GM21447 (cell line): Measurements from ENCODE around the gene ULK4.
"Not testable (repeated sequence)": the region's sequence is repeated elsewhere in the genome, so short reads cannot be mapped to it uniquely, and the experiment has no call there.

Source experiments
- ATAC-seq: cut with Tn5 transposase; IDR thresholded peaks from one replicate; pipeline ENCODE4 v1.9.1; 2021; ENCODE audit not compliant: unreplicated experiment

The ULK4 gene

GRCh38 chr3:41394896-41395295 is 567.0 kb downstream of the ULK4 start:
- no peak for ATAC-seq

- ATAC-seq: not testable (repeated sequence)
Measured at GRCh38 chr3:41370765-41371535, 591.0 kb downstream of the ULK4 start.

- ATAC-seq: no peak
Measured at GRCh38 chr3:41370307-41370706, 591.6 kb downstream of the ULK4 start.

- ATAC-seq: no peak
Measured at GRCh38 chr3:41369838-41370237, 592.1 kb downstream of the ULK4 start.

GRCh38 chr3:41365973-41366372 is 595.9 kb downstream of the ULK4 start:
- ATAC-seq: no peak

- no peak for ATAC-seq
Measured at GRCh38 chr3:41364736-41365135, 597.2 kb downstream of the ULK4 start.

- no peak for ATAC-seq
Measured at GRCh38 chr3:41363830-41364523, 597.9 kb downstream of the ULK4 start.

GRCh38 chr3:41362638-41363559 is 599.0 kb downstream of the ULK4 start:
- ATAC-seq: no peak

GRCh38 chr3:41357271-41357670 is 604.6 kb downstream of the ULK4 start:
- ATAC-seq: no peak

GRCh38 chr3:41356775-41357174 is 605.1 kb downstream of the ULK4 start:
- ATAC-seq: no peak

- no peak for ATAC-seq
Measured at GRCh38 chr3:41352510-41352909, 609.4 kb downstream of the ULK4 start.

GRCh38 chr3:41350441-41350840 is 611.5 kb downstream of the ULK4 start:
- ATAC-seq: no peak

GRCh38 chr3:41348401-41348800 is 613.5 kb downstream of the ULK4 start:
- ATAC-seq: no peak

GRCh38 chr3:41346698-41347270 is 615.1 kb downstream of the ULK4 start:
- no peak for ATAC-seq

GRCh38 chr3:41345788-41346187 is 616.1 kb downstream of the ULK4 start:
- ATAC-seq: no peak

GRCh38 chr3:41339758-41340157 is 622.1 kb downstream of the ULK4 start:
- no peak for ATAC-seq

- no peak for ATAC-seq
Measured at GRCh38 chr3:41338276-41338675, 623.6 kb downstream of the ULK4 start.

GRCh38 chr3:41334426-41334825 is 627.5 kb downstream of the ULK4 start:
- ATAC-seq: no peak

- no peak for ATAC-seq
Measured at GRCh38 chr3:41331041-41331440, 630.9 kb downstream of the ULK4 start.

GRCh38 chr3:41330465-41330864 is 631.4 kb downstream of the ULK4 start:
- no peak for ATAC-seq

- ATAC-seq: no peak
Measured at GRCh38 chr3:41329881-41330280, 632.0 kb downstream of the ULK4 start.
